HFF-Myc (cell line): Measurements from ENCODE around the gene CSGALNACT2.

Source experiments
- DNase-seq: peaks from one replicate; pipeline ENCODE4 v3.0.0-alpha.2; 2011; ENCODE audit warnings: low read depth; ENCODE audit errors: extremely low read depth
- H3K4me3 ChIP-seq: replicated peaks from 2 replicates; pipeline ENCODE4 v1.5.1; 2011; ENCODE audit warnings: low read depth, mild to moderate bottlenecking, control low read depth, low read length
- TF ChIP-seq, protein P1 (sequence below): IDR thresholded peaks from 2 replicates; pipeline ENCODE4 v1.5.1; 2012; ENCODE audit warnings: mild to moderate bottlenecking, low read depth, low read length, control low read depth; ENCODE audit errors: missing control alignments

CSGALNACT2 gene

GRCh38 chr10:43231523-43232078 lies 93.4 kb downstream of the CSGALNACT2 start:
- DNase-seq = no peak
- H3K4me3 ChIP-seq = no peak overlapping the region
- TF ChIP-seq, protein P1, sequence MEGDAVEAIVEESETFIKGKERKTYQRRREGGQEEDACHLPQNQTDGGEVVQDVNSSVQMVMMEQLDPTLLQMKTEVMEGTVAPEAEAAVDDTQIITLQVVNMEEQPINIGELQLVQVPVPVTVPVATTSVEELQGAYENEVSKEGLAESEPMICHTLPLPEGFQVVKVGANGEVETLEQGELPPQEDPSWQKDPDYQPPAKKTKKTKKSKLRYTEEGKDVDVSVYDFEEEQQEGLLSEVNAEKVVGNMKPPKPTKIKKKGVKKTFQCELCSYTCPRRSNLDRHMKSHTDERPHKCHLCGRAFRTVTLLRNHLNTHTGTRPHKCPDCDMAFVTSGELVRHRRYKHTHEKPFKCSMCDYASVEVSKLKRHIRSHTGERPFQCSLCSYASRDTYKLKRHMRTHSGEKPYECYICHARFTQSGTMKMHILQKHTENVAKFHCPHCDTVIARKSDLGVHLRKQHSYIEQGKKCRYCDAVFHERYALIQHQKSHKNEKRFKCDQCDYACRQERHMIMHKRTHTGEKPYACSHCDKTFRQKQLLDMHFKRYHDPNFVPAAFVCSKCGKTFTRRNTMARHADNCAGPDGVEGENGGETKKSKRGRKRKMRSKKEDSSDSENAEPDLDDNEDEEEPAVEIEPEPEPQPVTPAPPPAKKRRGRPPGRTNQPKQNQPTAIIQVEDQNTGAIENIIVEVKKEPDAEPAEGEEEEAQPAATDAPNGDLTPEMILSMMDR = no peak

GRCh38 chr10:43233601-43234430 lies 95.6 kb downstream of the CSGALNACT2 start:
- TF ChIP-seq, protein P1 = no peak
- no peak for DNase-seq
- no peak overlapping the region for H3K4me3 ChIP-seq

DNA sequence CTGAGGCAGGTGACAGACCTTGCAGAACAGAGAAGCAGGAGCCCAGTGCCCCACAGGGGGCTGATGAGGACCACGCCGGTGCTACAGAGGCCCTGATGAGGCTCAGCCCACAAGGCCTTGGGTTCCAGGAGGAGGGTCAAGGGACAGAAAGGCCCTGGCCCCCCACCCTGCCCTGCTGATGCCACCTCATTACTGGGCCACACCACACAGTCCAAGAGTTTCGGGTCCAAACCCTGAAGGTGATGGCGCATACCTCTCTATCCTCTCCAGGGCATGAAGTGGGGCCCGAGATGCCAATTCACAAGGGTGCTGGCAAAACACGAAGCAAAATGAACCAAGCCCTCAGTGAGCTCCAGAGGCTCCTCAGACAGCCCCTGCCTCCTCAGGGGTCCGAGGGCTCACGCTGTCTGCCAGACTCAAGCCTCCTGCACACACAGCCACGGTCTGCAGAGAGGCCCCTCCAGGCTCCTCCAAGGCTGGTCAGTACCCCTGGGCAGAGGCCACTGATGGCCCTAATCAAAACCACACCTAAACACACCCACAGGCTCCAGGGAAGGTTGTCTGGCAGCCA lies 96.3 kb downstream of the CSGALNACT2 start:
- no peak for DNase-seq
- TF ChIP-seq, protein P1 = no peak

More for the DNA sequence above, 96.3 kb downstream of the CSGALNACT2 start:
- no peak overlapping the region for H3K4me3 ChIP-seq
